Stomach smooth muscle (tissue), 2 donors: ENCODE data around the gene STX2.

ENCODE experiments used
- H3K27ac ChIP-seq: one replicate; pipeline ENCODE4 v1.7.0; 2013; ENCODE audit warnings: mild to moderate bottlenecking, low read length, inconsistent platforms
- H3K27me3 ChIP-seq, 2 donors: one replicate each; pipeline ENCODE4 v1.7.0; 2013; ENCODE audit warnings: low read length in 2 of 2; ENCODE audit not compliant: insufficient read depth in 2 of 2, control insufficient read depth in 1 of 2
- H3K36me3 ChIP-seq, 2 donors: one replicate each; pipeline ENCODE4 v1.7.0; 2013; ENCODE audit warnings: low read length in 2 of 2; ENCODE audit not compliant: control insufficient read depth in 2 of 2, insufficient read depth in 2 of 2
- H3K4me1 ChIP-seq: one replicate; pipeline ENCODE4 v1.7.0; 2013; ENCODE audit warnings: low read length; ENCODE audit not compliant: control insufficient read depth, insufficient read depth
- H3K4me3 ChIP-seq, 2 donors: one replicate each; pipeline ENCODE4 v1.7.0; 2013; ENCODE audit warnings: low read length in 2 of 2
- H3K9ac ChIP-seq, 2 donors: one replicate each; pipeline ENCODE4 v1.7.0; 2013; ENCODE audit warnings: low read length in 2 of 2, mild to moderate bottlenecking in 1 of 2
- H3K9me3 ChIP-seq, 2 donors: one replicate each; pipeline ENCODE4 v1.7.0; 2013; ENCODE audit warnings: low read length in 2 of 2; ENCODE audit not compliant: control insufficient read depth in 2 of 2
- donor health status: healthy.
- donor health status: Pancreatic carcinoma.

STX2 gene

DNA sequence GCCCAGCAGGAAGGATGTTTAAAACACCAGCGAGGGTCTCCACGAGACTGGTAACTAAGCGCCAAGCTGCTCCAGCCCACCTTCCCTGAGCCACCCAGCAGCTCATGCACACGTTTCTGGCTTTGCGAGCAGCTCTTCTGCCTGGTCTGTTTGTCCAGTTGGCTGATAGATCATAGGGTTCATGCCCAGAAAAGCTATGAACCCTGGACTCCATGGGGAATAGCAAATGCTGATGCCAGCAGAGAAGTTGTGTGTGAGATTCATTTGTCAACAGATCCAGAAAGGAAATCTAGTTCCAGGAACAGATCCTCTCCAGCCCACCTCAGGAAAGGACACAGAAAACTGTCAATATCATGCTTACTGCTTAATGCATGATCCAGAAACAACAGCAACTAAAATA is 94.8 kb downstream of the STX2 start:
- Histone ChIP-seq H3K4me3 (no peak overlapping the region), H3K27me3 (peaks cover 0 to 7% of the 10 kb centered on the region in 2 donors), H3K9me3 (peaks cover 0 to 5% of the 10 kb centered on the region in 2 donors), H3K27ac (no peak overlapping the region), H3K9ac (no peak overlapping the region), H3K36me3 (no peaks in the 10 kb centered on the region), H3K4me1 (peaks cover 6% of the 10 kb centered on the region)

GRCh38 chr12:130743606-130744005 is 95.4 kb downstream of the STX2 start:
- Histone ChIP-seq H3K27me3 (peaks cover 0 to 8% of the 10 kb centered on the region in 2 donors), H3K27ac (no peak overlapping the region), H3K36me3 (no peaks in the 10 kb centered on the region), H3K9ac (no peak overlapping the region), H3K9me3 (peaks cover 2 to 7% of the 10 kb centered on the region in 2 donors), H3K4me3 (no peak overlapping the region), H3K4me1 (peaks cover 6% of the 10 kb centered on the region)

DNA sequence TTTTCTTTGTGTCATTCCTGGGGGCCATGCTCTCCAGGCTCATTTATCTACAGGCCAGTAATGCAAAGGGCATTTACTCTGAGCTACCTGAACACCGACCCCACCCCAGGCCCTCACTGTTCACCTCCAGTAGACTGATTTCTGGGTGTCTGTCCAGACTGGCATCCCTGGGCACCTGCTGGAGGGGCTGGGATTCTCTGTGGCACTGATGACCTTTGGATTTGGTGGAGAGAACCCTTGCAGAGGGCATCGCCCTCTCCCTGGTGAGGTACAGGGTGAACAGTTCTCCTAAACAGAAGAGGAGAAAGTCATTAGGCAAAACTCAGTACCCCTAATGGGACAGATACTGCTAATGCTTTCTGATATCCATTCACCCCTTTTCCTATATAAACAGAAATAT is 95.9 kb downstream of the STX2 start:
- H3K4me1 ChIP-seq = peaks cover 6% of the 10 kb centered on the region
- no peak overlapping the region for H3K27ac ChIP-seq
- peaks cover 6 to 10% of the 10 kb centered on the region in 2 donors for H3K9me3 ChIP-seq
- no peak overlapping the region for H3K9ac ChIP-seq
- H3K4me3 ChIP-seq = no peak overlapping the region
- peaks cover 0 to 9% of the 10 kb centered on the region in 2 donors for H3K27me3 ChIP-seq
- H3K36me3 ChIP-seq = no peaks in the 10 kb centered on the region

- H3K36me3 ChIP-seq = no peaks in the 10 kb centered on the region
- no peak overlapping the region for H3K9ac ChIP-seq
- no peak overlapping the region for H3K27ac ChIP-seq
- H3K27me3 ChIP-seq = peaks cover 0 to 9% of the 10 kb centered on the region in 2 donors
- peaks cover 6 to 10% of the 10 kb centered on the region in 2 donors for H3K9me3 ChIP-seq
- H3K4me1 ChIP-seq = peaks cover 1% of the 10 kb centered on the region
- no peak overlapping the region for H3K4me3 ChIP-seq
These were observed 96.3 kb downstream of the STX2 start for GRCh38 chr12:130742716-130743115.

- H3K27me3 ChIP-seq = peaks cover 0 to 9% of the 10 kb centered on the region in 2 donors
- H3K4me3 ChIP-seq = no peak overlapping the region
These were observed 96.9 kb downstream of the STX2 start for GRCh38 chr12:130742112-130742511.

More at GRCh38 chr12:130742112-130742511, 96.9 kb downstream of the STX2 start:
- Histone ChIP-seq H3K27ac (no peak overlapping the region), H3K36me3 (no peaks in the 10 kb centered on the region), H3K9ac (no peak overlapping the region), H3K9me3 (peaks cover 6 to 10% of the 10 kb centered on the region in 2 donors), H3K4me1 (no peaks in the 10 kb centered on the region)
